Hematopoietic multipotent progenitor cell treated with erythropoietin and hydrocortisone succinate and interleukin-3 and kit ligand, for 17 days (in vitro differentiated cells): ENCODE measurements around the gene GRIN2C.

Experiments used
- DNase-seq: peaks from one replicate; pipeline ENCODE4 v3.0.0-alpha.2; 2015; ENCODE audit warnings: low spot score

The GRIN2C gene

DNA sequence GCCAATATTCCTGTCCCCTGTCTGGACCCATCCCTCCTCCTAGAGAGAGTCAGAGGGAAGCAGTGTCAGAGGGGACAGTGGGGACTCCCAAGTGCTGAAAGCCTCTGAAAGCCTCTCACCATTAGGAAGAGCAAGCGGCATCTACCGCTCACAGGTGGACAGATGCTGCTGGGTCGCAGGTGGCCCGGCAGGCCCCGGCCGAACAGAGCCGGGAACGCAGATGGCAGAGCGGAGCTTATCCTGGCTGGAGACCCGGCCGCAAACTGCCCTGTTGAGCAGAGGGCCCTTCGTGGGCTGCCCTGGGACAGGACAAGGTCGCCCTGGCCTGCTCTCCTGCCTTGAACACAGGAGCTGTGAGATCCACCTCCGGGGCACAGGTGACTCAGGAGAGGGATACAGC lies 60.6 kb downstream of the GRIN2C start:
- no peak for DNase-seq

DNA sequence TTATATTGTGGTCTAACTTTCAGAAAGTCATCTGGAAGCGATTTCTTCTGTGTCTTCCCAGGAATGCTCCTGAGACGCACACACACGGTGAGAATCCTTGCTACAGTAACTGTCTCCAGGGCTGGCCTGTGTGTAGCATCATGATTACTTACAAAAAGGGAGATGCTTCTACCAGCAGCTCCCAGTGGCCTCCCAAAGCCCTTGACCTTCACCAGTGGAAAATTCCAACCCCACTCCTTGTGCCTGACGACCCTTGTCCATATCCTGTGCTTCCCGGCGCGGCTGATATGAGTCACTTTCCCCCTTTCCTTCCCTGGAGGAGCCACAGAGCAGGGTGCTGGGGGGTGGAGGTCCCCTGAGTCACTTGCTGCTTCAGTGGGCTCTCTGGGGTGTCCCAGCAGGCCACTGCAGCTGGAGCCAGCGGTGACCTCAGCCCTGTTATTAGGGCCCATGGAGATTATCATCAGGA lies 61.4 kb downstream of the GRIN2C start:
- no peak for DNase-seq

DNA sequence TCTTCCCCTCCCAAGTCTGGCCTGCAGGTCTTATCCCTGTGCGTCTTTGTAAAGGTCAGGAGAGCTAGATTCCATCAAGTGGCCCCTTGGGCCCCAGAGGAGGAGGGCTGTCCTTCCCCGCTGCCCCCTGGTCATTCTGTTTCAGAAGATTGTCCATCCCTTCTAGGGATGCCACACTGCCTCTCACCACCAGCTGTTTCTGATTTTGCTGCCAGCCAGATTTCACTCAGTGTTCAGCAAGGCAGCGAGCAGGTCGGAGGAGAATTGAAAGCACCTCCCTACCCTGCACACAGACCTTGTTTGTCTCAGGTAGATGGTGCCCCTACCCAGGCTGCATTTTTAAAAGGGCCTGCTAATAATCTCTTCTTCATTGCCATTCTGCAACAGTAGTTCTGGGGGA lies 61.9 kb downstream of the GRIN2C start:
- no peak for DNase-seq

DNA sequence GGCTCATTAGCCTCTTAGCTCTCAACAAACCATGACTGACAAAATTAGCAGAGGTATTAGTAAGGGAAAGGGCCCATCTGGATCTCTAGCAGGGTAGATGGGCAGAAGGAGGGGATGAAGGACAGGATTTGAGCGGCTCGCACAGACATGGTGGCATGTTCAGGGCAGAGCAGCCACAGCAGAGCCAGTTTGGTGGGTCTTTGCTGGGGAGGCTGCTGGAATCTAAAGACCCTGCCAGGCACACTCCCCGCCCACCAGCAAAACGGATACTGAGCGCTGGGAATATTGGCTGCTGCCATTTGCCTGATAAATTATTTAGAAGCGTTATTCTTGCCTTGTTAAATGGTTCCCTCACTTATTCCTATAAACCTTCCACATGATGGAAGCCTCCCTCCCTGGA lies 62.8 kb downstream of the GRIN2C start:
- DNase-seq = no peak

DNA sequence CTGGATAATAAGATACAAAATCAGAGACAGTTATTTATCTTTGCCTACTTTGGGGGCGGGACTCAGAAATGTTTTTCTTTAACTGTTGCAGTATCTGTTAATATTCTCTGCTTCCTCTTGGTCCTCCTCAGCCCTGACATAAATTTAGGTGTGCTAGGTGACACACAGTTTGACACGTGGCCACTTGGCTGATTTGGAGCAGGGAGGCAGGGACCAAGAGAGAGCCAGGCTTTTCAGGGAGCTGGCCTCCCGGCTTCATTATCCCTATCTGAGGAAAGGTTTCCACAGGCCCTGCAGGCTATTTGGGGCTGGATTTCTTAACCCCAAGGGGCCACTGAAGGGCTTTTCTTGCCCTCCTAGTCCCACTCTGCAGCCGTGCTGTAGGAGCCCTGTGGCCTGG lies 63.5 kb downstream of the GRIN2C start:
- no peak for DNase-seq

DNA sequence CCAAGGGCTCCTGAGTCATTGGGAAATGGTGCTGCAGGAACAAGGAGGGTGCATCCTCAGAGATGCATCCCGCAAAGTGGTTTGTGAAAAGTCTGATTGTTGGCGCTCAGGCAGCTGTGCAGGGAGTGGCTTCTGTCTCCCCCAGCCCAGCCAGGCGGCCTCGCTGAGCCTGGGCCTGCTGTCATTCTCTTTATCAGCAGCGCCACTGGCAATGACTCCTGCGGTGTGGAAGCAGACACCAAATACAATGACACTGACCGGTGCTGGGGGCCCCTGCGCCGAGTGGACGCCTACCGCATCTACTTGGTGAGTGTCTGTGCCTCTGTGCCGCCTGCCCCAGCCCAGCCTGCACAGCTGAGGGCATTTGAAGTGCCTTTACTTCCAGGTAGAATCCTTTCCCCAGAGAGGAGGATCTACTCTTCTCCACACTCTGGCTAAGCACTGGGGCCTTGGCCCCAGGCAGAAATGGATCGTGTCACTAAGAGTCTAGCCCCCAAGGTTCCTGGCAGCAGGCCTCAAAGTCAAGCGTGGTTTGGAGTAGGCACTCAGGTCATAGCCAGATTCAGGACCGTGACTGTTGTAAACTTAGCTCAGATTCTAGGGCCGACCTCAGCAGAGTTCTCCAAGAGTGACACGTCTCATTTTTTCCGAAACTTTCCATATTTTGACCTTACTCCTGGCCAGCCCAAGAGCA lies 64.2 kb downstream of the GRIN2C start:
- no peak for DNase-seq

DNA sequence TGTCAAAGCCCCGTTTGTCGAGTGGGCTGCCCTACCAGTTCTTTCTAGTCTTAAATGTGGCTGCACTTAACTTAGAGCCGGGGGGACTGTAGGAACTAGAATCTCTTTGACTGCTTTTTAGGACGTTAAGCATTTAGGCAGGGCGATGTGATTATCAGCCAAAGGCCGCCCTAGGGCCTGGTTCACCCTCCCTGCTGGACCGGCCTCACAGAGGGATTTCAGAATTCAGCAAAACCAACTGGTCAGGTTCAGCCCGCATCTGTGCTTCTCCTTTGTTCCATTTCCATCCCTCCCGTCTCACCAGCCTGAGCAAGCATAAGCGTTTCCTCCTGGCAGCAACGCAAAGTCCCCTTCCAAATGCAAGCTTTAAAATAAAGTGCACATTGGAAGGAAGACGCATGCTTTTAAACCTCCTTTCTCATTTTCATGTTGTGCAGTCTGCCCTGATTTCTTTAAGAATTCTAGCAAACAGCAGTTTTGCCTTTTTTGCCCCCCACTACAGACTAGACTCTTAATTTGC lies 67.0 kb downstream of the GRIN2C start:
- DNase-seq = no peak
